ENCODE data around the gene NECAB3. TPM values are rescaled to one million over a fixed set of nuclear protein-coding genes. Genes with fewer than 3 reads are reported as not detected.
A peak's percentile ranks its signal among the peaks of the same experiment; 100 is the strongest.

Gene NECAB3
- total and polyA plus RNA-seq, 2 of the 13 experiments (the other 11 are each of a cell fraction or from before 2014, with no cell fraction given): 61.5 to 65.5 TPM

GRCh38 chr20:33685328-33686099, 11.3 kb upstream of the NECAB3 start (continued):
- TF ChIP-seq, protein P1, sequence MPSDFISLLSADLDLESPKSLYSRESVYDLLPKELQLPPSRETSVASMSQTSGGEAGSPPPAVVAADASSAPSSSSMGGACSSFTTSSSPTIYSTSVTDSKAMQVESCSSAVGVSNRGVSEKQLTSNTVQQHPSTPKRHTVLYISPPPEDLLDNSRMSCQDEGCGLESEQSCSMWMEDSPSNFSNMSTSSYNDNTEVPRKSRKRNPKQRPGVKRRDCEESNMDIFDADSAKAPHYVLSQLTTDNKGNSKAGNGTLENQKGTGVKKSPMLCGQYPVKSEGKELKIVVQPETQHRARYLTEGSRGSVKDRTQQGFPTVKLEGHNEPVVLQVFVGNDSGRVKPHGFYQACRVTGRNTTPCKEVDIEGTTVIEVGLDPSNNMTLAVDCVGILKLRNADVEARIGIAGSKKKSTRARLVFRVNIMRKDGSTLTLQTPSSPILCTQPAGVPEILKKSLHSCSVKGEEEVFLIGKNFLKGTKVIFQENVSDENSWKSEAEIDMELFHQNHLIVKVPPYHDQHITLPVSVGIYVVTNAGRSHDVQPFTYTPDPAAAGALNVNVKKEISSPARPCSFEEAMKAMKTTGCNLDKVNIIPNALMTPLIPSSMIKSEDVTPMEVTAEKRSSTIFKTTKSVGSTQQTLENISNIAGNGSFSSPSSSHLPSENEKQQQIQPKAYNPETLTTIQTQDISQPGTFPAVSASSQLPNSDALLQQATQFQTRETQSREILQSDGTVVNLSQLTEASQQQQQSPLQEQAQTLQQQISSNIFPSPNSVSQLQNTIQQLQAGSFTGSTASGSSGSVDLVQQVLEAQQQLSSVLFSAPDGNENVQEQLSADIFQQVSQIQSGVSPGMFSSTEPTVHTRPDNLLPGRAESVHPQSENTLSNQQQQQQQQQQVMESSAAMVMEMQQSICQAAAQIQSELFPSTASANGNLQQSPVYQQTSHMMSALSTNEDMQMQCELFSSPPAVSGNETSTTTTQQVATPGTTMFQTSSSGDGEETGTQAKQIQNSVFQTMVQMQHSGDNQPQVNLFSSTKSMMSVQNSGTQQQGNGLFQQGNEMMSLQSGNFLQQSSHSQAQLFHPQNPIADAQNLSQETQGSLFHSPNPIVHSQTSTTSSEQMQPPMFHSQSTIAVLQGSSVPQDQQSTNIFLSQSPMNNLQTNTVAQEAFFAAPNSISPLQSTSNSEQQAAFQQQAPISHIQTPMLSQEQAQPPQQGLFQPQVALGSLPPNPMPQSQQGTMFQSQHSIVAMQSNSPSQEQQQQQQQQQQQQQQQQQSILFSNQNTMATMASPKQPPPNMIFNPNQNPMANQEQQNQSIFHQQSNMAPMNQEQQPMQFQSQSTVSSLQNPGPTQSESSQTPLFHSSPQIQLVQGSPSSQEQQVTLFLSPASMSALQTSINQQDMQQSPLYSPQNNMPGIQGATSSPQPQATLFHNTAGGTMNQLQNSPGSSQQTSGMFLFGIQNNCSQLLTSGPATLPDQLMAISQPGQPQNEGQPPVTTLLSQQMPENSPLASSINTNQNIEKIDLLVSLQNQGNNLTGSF (CRISPR knock-in tag; IDR thresholded peaks at IDR 0.05): 0 out of 2 replicates have a peak, but pooled peaks have one; percentile 22
- TF ChIP-seq MEIS1 (CRISPR knock-in tag; IDR thresholded peaks at IDR 0.05; ENCODE audit: borderline replicate concordance) (no peak; the same call in 1 of the 2 replicates), ZFY (CRISPR knock-in tag; IDR thresholded peaks at IDR 0.05) (peak; percentile 86), ZNF607 (CRISPR knock-in tag; IDR thresholded peaks at IDR 0.05; ENCODE audit: borderline replicate concordance) (no peak), ZNF691 (CRISPR knock-in tag; IDR thresholded peaks at IDR 0.05; ENCODE audit: borderline replicate concordance, low read depth) (peak; percentile 62; the same call in 1 of the 2 replicates), ZNF629 (CRISPR knock-in tag; conservative IDR thresholded peaks at IDR 0.05) (peak; percentile 94), ZC3H13 (CRISPR knock-in tag; IDR thresholded peaks at IDR 0.05) (0 out of 2 replicates have a peak, but pooled peaks have one; percentile 3), SALL2 (CRISPR knock-in tag; IDR thresholded peaks at IDR 0.05) (0 out of 2 replicates have a peak, but pooled peaks have one; percentile 58), CREM (IDR thresholded peaks at IDR 0.05) (no peak), CREM (CRISPR knock-in tag; IDR thresholded peaks at IDR 0.05) (no peak), SALL1 (CRISPR knock-in tag; IDR thresholded peaks at IDR 0.05) (peak; percentile 23; the same call in 1 of the 2 replicates), ZNF17 (CRISPR knock-in tag; IDR thresholded peaks at IDR 0.05) (no peak), ZNF761 (CRISPR knock-in tag; conservative IDR thresholded peaks at IDR 0.05) (peak; percentile 78; the same call in 1 of the 2 replicates), YEATS4 (CRISPR knock-in tag; IDR thresholded peaks at IDR 0.05; ENCODE audit: borderline replicate concordance) (peak; percentile 63; the same call in 1 of the 2 replicates), E2F5 (CRISPR knock-in tag; conservative IDR thresholded peaks at IDR 0.05) (0 out of 2 replicates have a peak, but pooled peaks have one; percentile 40), NFKB2 (CRISPR knock-in tag; IDR thresholded peaks at IDR 0.05; ENCODE audit: borderline replicate concordance) (0 out of 2 replicates have a peak, but pooled peaks have one; percentile 64)
